Measurements from ENCODE around the gene RAD1.

- no peak for TF ChIP-seq CTCF (IDR thresholded peaks at IDR 0.05)
- no peak for TF ChIP-seq ZFX (IDR thresholded peaks at IDR 0.05; ENCODE audit: borderline replicate concordance)
Observed at GRCh38 chr5:34941936-34942335, 26.6 kb upstream of the RAD1 start.

Measured in 22Rv1 (cell line).